ENCODE measurements around the gene YES1. TPM values are rescaled to one million over a fixed set of nuclear protein-coding genes. Genes with fewer than 3 reads are reported as not detected.
"Not testable (repeated sequence)": the region's sequence is repeated elsewhere in the genome, so short reads cannot be mapped to it uniquely, and the experiment has no call there.

Gene YES1
- total and polyA plus RNA-seq, 12 donors, result 11.5 to 84.1 (median 42.5) TPM

DNA sequence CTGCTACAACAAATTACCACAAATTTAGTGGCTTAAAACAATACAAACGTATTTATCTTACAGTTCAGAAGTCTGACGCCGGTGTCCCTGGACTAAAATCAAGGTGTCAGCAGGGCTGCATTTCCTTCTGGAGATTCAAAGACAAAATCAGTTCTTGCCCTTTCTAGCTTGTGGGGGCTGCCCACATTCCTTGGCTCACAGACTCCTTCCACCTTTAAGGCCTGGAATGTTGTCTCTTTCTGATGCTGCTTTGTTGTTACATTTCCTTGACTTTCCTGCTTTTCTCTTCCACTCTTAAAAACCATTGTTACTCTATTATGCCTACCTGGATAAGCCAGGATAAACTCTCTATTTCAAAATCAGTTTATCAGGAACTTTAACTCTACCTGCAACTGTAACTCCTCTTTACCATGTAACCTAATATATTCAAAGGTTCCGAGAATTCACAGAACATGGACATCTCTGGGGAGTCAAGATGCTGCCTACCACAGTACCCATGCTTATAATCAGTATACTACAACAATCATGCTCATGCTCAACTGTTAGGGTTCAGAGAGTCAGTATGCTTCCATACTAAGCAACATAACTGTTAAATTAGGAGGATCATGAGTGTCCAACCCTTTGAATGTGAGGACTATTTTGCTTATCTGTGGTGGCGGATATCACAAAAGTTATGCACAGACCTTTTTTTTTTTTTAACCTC, 27.4 kb downstream of the YES1 start:
- TF ChIP-seq CTCF (IDR thresholded peaks at IDR 0.05) (no peak), POLR2A (IDR thresholded peaks at IDR 0.05) (no peak)
- 68 to 85% (median 77%) methylated on average over 5 of the region's 5 CpGs for WGBS, 4 donors
- no peaks in the 10 kb centered on the region for H3K9me3 ChIP-seq (replicated peaks in 1 of 3)
- no peak overlapping the region for H3K4me3 ChIP-seq
- H3K36me3 ChIP-seq (replicated peaks in 1 of 2), result no peaks in the 10 kb centered on the region
- peaks cover 11 to 13% of the 10 kb centered on the region in 2 donors for H3K4me1 ChIP-seq (replicated peaks in 1 of 2)
- H3K27me3 ChIP-seq, result no peaks in the 10 kb centered on the region
- H3K27ac ChIP-seq, result no peak overlapping the region
- intact Hi-C loops (cut with DNase I), result no loop called here
- no peak for DNase-seq

DNA sequence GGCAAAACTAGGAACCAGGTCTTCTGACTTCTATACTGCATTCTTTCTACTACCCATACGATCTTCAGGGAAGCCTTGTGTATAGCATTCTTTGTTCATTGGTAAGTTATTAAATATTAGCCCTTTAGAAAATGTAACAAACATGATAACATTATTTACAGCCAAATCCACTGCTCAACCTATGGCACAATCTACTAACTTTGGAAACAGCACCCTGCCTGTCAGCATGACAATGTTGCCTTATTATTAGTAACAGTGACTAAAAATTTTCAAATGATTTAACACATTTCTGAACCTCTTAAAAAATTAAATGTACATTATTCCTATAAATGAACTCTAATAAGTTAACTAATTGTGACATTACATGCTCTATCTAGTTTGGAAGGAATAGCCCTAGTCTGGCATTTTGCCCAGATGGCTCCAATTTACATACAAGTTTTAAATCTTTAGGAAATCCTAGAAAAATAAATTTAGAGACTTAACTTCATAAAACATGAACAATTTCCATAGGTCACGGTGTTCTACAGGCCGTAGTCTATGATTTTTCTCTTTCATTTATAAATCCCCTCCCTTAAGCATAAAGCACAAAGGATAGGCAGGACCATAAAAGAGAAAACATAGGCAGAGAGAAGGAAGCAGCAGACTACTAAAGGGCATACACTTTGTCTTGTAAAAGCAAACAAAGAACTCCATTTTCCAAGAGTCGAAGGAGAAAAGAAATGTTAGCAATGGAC, 33.7 kb downstream of the YES1 start:
- TF ChIP-seq CTCF (IDR thresholded peaks at IDR 0.05) (no peak), POLR2A (IDR thresholded peaks at IDR 0.05) (no peak)

DNA sequence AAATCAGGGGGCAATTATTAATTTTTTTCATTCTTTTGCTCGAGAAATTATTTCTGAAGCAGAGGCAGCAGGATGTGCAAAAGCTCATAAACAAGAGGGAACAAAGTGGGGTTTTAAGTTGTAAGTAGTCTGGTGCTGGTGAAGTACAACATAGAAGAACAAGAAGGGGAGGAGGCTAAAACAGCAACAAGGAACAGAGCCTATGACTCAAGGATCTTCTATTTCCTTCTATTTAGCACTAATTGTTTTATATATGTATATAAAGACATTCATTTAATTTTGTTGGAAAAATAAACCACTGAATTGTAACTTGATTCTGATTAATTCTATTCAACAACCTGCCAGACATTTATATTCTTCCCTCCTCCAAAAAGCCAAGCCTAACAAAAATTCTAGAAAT, 35.0 kb downstream of the YES1 start:
- H3K27ac ChIP-seq, result no peak overlapping the region
- 62 to 78% (median 72%) methylated on average over 1 of the region's 1 CpG for WGBS, 4 donors

More for the DNA sequence above, 33.7 kb downstream of the YES1 start:
- H3K27ac ChIP-seq, result no peak overlapping the region
- H3K4me1 ChIP-seq (replicated peaks in 1 of 2), result peaks cover 9 to 11% of the 10 kb centered on the region in 2 donors
- intact Hi-C loops (cut with DNase I), result no loop called here
- no peak for DNase-seq
- no peaks in the 10 kb centered on the region for H3K27me3 ChIP-seq
- H3K9me3 ChIP-seq (replicated peaks in 1 of 3), result no peaks in the 10 kb centered on the region
- 78 to 83% (median 79%) methylated on average over 4 of the region's 4 CpGs for WGBS, 4 donors
- no peak overlapping the region for H3K4me3 ChIP-seq
- no peaks in the 10 kb centered on the region for H3K36me3 ChIP-seq (replicated peaks in 1 of 2)

DNA sequence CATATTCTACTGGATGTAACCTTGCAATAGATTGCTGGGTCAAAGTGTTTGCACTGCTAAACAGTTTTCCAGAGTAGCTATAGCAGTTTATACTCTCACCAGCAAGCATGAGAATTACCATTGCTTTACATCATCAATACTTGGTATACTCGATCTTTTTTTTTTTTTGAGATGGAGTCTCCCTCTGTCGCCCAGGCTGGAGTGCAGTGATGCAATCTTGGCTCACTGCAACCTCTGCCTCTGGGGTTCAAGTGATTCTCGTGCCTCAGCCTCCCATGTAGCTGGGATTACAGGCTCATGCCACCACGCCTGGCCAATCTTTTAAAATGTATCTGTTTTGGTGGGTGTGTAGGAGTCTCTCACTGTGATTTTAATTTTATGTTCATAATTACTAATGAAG, 36.0 kb downstream of the YES1 start:
- WGBS, 4 donors, result 84 to 92% (median 88%) methylated on average over 4 of the region's 4 CpGs

More for the DNA sequence above, 35.0 kb downstream of the YES1 start:
- TF ChIP-seq POLR2A (IDR thresholded peaks at IDR 0.05) (no peak), CTCF (IDR thresholded peaks at IDR 0.05) (no peak)
- intact Hi-C loops (cut with DNase I), result no loop called here
- no peaks in the 10 kb centered on the region for H3K9me3 ChIP-seq (replicated peaks in 1 of 3)
- H3K27me3 ChIP-seq, result no peaks in the 10 kb centered on the region
- H3K4me1 ChIP-seq (replicated peaks in 1 of 2), result peaks cover 6 to 9% of the 10 kb centered on the region in 2 donors
- no peaks in the 10 kb centered on the region for H3K36me3 ChIP-seq (replicated peaks in 1 of 2)
- no peak overlapping the region for H3K4me3 ChIP-seq
- DNase-seq, result no peak

More for the DNA sequence above, 36.0 kb downstream of the YES1 start:
- H3K27ac ChIP-seq; H3K4me1 ChIP-seq (replicated peaks in 1 of 2); H3K36me3 ChIP-seq (replicated peaks in 1 of 2); H3K9me3 ChIP-seq (replicated peaks in 1 of 3); intact Hi-C loops (cut with DNase I); DNase-seq; H3K27me3 ChIP-seq; H3K4me3 ChIP-seq: not testable (repeated sequence)
